Fibroblast of skin of scalp (primary cell): ENCODE results near the gene ATL2.

Source experiments
- DNase-seq: peaks from one replicate; pipeline ENCODE4 v3.0.0-alpha.2; 2013

The ATL2 gene

GRCh38 chr2:38390947-38391346 is 13.9 kb upstream of the ATL2 start:
- no peak for DNase-seq

DNA sequence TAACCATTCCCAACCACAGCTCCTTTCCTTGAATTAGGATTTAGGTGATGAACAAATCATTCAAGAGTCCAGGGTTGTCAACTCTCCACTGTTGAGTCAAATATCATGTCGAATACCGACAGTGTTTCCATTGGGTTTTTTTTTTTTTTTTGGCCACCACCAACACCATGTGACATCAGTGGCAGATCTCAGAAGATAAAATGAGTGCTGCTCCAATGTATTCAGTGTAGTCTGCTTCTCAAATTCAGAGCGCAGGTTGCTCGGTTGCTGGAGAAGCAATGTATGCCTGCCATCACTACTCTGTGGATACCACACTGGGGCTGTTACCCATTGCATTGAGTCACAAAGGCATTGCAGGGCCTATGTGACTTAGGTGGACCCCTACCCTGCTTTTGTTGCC is 10.8 kb upstream of the ATL2 start:
- no peak for DNase-seq

GRCh38 chr2:38386821-38387220 is 9.7 kb upstream of the ATL2 start:
- no peak for DNase-seq

- DNase-seq = no peak
These were observed 9.3 kb upstream of the ATL2 start for GRCh38 chr2:38386377-38386776.

GRCh38 chr2:38384338-38384737 is 7.3 kb upstream of the ATL2 start:
- DNase-seq = peak; percentile 7

GRCh38 chr2:38383741-38384140 is 6.7 kb upstream of the ATL2 start:
- peak; percentile 41 for DNase-seq

DNA sequence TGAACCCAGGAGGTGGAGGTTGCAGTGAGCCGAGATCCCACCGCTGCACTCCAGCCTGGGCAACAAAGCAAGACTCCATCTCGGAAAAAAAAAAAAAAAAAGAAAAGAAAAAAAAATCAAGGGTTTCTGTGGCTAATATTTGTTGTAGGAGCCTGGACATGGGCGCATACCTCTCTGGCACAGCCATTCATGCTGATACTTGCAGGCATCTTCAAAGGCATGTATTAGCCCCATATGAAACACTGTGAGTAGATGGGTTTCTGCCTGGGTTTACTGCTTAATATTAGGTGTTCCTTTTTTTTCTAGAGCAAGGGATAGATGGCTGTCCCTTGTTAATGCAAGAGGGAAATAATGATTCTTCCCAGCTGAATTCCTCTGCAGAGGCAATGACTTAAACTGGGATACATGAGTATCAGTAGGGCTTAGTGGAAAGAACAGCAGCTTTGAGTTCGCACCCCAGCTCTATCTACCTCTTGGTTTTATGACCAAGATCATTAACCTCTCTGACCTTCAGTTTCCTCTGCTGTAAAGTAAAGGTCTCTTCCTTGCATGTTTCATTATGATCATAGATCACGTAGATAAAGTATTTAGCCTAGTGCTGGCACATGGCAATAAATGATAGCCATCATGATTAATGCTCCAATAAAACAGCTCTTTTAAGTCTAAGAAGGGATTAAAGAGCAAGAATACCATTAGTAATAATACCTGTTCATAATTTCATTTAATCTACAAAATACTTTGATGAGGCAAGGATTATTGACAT is 4.5 kb upstream of the ATL2 start:
- DNase-seq = no peak

GRCh38 chr2:38380397-38381130 is 3.5 kb upstream of the ATL2 start:
- no peak for DNase-seq

GRCh38 chr2:38376346-38377049 is 575 bp downstream of the ATL2 start:
- DNase-seq = peak; percentile 69

DNA sequence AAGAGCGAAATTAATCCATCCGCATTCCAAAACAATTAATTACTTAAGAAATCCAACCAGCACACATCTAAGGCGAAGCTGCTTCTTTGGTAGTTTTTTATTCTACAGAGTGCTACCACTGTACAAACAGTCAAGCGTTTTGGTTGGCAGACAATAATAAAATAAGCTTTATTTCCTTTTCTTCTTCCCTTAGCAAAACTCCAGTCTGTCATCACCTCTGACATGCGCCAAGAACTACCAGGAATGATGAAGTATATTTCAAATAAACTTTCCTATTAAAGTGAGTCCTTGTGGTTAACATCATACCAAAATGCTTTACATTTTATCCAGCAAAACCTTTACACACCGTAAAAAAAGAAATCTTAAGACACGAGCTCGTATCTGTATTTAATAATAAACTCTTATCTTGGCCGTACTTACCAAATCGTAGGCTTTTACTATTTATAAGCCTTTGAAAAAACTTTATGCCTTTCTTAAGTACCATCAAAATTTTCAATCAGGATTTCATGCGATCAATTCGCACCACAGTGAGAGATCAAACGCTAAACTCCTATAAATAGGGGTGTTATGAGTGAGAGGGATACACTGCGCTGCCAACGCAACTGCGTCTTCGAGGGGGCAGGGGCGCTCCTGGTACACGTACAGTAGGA is 1.3 kb downstream of the ATL2 start:
- DNase-seq = peak; percentile 14

GRCh38 chr2:38374984-38375383 is 2.1 kb downstream of the ATL2 start:
- no peak for DNase-seq

DNA sequence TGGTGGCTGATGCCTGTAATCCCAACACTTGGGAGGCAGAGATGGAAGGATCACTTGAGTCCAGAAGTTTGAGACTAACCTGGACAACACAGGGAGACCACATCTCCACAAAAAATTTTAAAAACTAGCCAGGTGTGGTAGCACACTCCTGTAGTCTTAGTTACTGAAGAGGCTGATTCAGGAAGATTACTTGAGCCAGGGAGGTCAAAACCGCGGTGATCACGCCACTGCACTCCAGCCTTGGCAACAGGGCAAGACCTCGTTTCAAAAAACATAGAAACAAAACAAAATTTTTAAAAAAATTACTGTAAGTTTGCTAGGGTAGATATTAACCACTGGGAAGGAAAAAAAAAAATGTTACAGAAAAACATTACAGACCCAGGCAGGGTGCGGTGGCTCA is 5.8 kb downstream of the ATL2 start:
- DNase-seq = no peak

GRCh38 chr2:38370664-38371063 is 6.4 kb downstream of the ATL2 start:
- no peak for DNase-seq

GRCh38 chr2:38362232-38362631 is 14.8 kb downstream of the ATL2 start:
- no peak for DNase-seq

GRCh38 chr2:38360177-38360576 is 16.9 kb downstream of the ATL2 start:
- no peak for DNase-seq

DNA sequence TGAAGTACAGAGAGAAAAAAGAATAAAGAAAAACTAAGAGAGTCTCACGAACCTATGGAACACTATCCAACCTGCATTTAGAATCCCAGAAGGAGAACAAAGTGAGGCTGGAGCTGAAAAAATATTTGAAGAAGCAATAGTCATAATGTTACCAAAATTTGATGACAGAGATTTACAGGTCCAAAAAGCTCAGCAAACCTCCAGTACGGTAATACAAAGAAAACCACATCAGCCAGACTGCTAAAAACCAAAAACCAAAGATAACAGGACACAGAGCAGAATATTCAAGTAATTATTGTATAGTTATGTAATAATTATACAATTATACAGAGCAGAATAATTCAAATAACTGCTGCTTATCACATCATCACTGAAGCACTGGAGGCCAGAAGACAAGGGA is 23.7 kb downstream of the ATL2 start:
- DNase-seq = no peak

GRCh38 chr2:38352336-38352735 is 24.7 kb downstream of the ATL2 start:
- no peak for DNase-seq

- no peak for DNase-seq
These were observed 31.6 kb downstream of the ATL2 start for GRCh38 chr2:38345323-38346038.

- no peak for DNase-seq
These were observed 32.3 kb downstream of the ATL2 start for GRCh38 chr2:38344813-38345212.

DNA sequence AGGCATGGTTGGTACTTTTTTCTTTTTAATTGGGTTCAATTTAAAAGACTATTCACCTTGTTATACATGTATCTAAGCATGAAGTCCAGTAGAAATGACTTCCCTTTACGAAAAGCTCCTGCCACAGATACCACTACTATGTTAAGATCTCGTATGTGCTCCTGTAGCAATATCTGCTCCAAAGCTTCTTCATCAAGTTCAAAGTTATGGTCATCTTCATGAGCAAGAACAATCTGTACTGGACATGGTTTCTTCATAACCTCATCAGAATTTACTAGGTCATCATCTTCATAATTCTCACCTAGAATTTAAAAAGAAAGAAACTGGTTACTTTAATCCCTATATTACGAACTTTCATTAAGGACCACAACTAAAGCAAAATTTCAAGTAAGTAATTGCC is 33.9 kb downstream of the ATL2 start:
- no peak for DNase-seq

- no peak for DNase-seq
These were observed 40.5 kb downstream of the ATL2 start for GRCh38 chr2:38336621-38337020.

GRCh38 chr2:38330754-38331153 is 46.3 kb downstream of the ATL2 start:
- DNase-seq = no peak
